Activated CD8-positive, alpha-beta memory T cell treated with anti-CD3 and anti-CD28 coated beads, Interleukin-2, amount 10 ng/mL, durations not matched to agents 7 days and 5 days (primary cell): ENCODE measurements around the gene PHC1. TPM values are rescaled to one million over a fixed set of nuclear protein-coding genes. Genes with fewer than 3 reads are reported as not detected.
"Not testable (repeated sequence)": the region's sequence is repeated elsewhere in the genome, so short reads cannot be mapped to it uniquely, and the experiment has no call there.

ENCODE experiments used
- ATAC-seq: fragments of 150-1000 bp; cut with Tn5 transposase; one replicate; pipeline ENCODE4 v1.10.0; 2021; ENCODE audit warnings: moderate library complexity
- CTCF ChIA-PET: fragments of 350-600 bp; sonication (Branson Sonifier 250); formaldehyde crosslinking; loops from one replicate; lab custom pipeline; 2021; ENCODE audit warnings: antibody characterized with exemption; lab: Charles Lee
- DNase-seq: peaks from one replicate; pipeline ENCODE4 v3.0.0-alpha.2; 2020
- H3K27ac Mint-ChIP-seq: one replicate; pipeline ENCODE4 v1.8.0; 2021; ENCODE audit warnings: mild to moderate bottlenecking, mixed read lengths
- H3K27me3 Mint-ChIP-seq: one replicate; pipeline ENCODE4 v1.8.0; 2021; ENCODE audit warnings: mixed read lengths
- H3K36me3 Mint-ChIP-seq: one replicate; pipeline ENCODE4 v1.8.0; 2021; ENCODE audit warnings: mild to moderate bottlenecking, mixed read lengths
- H3K4me1 Mint-ChIP-seq: one replicate; pipeline ENCODE4 v1.8.0; 2021; ENCODE audit warnings: mixed read lengths
- H3K4me3 Mint-ChIP-seq: one replicate; pipeline ENCODE4 v1.8.0; 2021; ENCODE audit warnings: mild to moderate bottlenecking, moderate library complexity, mixed read lengths
- H3K9me3 Mint-ChIP-seq: one replicate; pipeline ENCODE4 v1.8.0; 2022; ENCODE audit warnings: low read depth, mixed read lengths
- total RNA-seq, 2 experiments: library from RNA; stranded (reverse); gene quantifications; one replicate each; pipeline ENCODE4 v1.2.3, GENCODE V29; 2021

The PHC1 gene
- total RNA-seq: 1 to 10 TPM; 5.1 to 9.2 TPM

GRCh38 chr12:8914033-8914715 is at the start of gene PHC1:
Gene PHC1, plus strand, starts transcription at chr12:8914509. Its CDS starts 3,169 bp downstream, at chr12:8917678.
- CTCF ChIA-PET: interaction anchor here (0.6 to 3.0 kb wide), 6 partner anchors 23 to 371 kb away, joined by 3 to 13 read pairs (median 4); partner anchors contain the start of gene M6PR
- not testable (repeated sequence) for H3K4me1 Mint-ChIP-seq, H3K36me3 Mint-ChIP-seq, H3K9me3 Mint-ChIP-seq
- peak within 1 kb of the TSS; percentile 22 for H3K27ac Mint-ChIP-seq
- ATAC-seq (peak; percentile 81), DNase-seq (peak; percentile 74)
- H3K4me3 Mint-ChIP-seq: peak within 1 kb of the TSS; percentile 76
- H3K27me3 Mint-ChIP-seq: peaks cover 18% of the 10 kb centered on the region

GRCh38 chr12:8866429-8866828 is 47.9 kb upstream of the PHC1 start:
- H3K27me3 Mint-ChIP-seq: peaks cover 15% of the 10 kb centered on the region

DNA sequence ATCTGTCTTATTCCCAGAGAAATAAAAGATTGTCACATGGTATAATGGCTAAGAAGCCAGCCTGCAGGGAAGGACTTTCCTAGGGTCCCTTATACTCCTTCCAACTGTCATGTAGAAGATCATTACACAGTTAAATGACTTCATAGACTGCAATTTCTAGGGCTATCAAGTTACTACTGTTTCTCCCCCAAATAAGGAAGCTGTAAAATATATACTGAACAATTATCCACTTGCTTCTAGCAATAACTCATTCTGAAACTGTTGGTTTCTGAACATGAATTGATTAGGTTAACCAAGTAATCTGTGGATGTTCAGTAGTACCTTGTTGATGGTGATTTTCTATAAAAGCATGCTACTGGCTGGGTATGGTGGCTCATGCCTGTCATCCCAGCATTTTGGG is 47.3 kb upstream of the PHC1 start:
- CTCF ChIA-PET: interaction anchor here (1.4 kb wide), 1 partner anchor 23 kb away, joined by 5 read pairs; no protein-coding TSS in a partner anchor

More at GRCh38 chr12:8866429-8866828, 47.9 kb upstream of the PHC1 start:
- H3K36me3 Mint-ChIP-seq: no peaks in the 10 kb centered on the region
- H3K4me1 Mint-ChIP-seq: peaks cover 9% of the 10 kb centered on the region
- CTCF ChIA-PET: no interaction called here
- ATAC-seq: no peak
- H3K9me3 Mint-ChIP-seq: no peaks in the 10 kb centered on the region
- H3K4me3 Mint-ChIP-seq: no peak overlapping the region
- H3K27ac Mint-ChIP-seq: no peak overlapping the region
- no peak for DNase-seq

DNA sequence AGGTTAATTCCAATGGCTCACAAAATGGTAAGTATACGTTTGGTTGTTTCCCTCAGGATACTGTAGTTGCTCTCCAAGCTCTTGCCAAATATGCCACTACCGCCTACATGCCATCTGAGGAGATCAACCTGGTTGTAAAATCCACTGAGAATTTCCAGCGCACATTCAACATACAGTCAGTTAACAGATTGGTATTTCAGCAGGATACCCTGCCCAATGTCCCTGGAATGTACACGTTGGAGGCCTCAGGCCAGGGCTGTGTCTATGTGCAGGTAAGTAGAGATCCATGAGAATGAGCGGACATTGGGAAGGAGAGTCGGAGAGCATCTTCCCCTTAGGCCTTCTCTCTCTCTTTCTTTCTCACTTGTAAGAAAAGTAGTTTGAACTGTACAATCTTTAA is 46.5 kb upstream of the PHC1 start:
- Mint-ChIP-seq H3K27me3 (peaks cover 11% of the 10 kb centered on the region), H3K27ac (no peak overlapping the region), H3K4me1 (peaks cover 9% of the 10 kb centered on the region), H3K4me3 (no peak overlapping the region), H3K9me3 (no peaks in the 10 kb centered on the region), H3K36me3 (no peaks in the 10 kb centered on the region)
- CTCF ChIA-PET: interaction anchor here (1.4 kb wide), 1 partner anchor 23 kb away, joined by 5 read pairs; no protein-coding TSS in a partner anchor
- DNase-seq: no peak
- no peak for ATAC-seq

More for the DNA sequence above, 47.3 kb upstream of the PHC1 start:
- Mint-ChIP-seq H3K4me3 (no peak overlapping the region), H3K27me3 (peaks cover 15% of the 10 kb centered on the region), H3K4me1 (peaks cover 9% of the 10 kb centered on the region), H3K36me3 (no peaks in the 10 kb centered on the region), H3K9me3 (no peaks in the 10 kb centered on the region), H3K27ac (no peak overlapping the region)
- ATAC-seq (peak; percentile 53), DNase-seq (no peak)

DNA sequence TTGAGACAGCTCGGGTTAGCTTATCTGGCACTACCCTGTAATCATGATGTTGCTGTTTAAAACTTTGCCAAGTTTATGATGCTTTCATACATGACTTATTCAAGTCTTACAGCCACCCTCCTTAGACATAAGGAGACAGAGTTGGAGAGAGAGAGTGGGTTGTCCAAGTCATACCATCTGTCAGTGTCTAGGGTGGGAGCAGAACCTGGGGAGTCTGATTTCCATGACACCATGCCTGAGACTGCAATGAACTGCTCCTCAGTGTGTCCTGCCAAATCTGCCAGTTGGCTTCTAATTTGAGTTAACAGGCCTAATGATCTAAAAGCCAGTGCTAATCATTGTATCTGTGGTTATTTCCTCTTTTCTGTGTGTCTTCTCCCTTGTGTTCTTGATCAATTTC is 43.7 kb upstream of the PHC1 start:
- no peak for DNase-seq
- CTCF ChIA-PET: interaction anchor here (1.7 kb wide), 1 partner anchor 20 kb away, joined by 7 read pairs; no protein-coding TSS in a partner anchor
- no peak for ATAC-seq
- Mint-ChIP-seq H3K9me3 (no peaks in the 10 kb centered on the region), H3K27ac (no peak overlapping the region), H3K27me3 (peaks cover 10% of the 10 kb centered on the region), H3K36me3 (no peaks in the 10 kb centered on the region), H3K4me3 (no peak overlapping the region), H3K4me1 (peaks cover 9% of the 10 kb centered on the region)

DNA sequence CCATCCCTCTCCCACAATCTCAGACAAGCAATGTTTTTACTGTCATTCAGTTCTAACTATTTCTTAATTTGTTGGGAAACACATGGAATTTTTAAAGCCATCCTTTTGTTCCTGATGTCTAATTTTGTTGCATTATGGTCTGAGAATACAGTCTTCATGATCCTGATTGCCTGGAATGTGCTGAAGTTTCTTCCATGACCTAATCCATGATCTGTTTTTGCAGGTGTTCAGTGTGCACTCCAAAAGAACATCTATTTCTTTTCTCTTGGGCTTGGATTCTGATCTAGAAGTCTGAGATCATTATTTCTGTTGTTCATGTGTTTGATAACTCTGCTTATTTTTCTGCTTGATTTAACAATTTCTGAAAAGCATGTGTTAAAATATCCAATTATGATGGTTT is 43.2 kb upstream of the PHC1 start:
- CTCF ChIA-PET: no interaction called here
- no peaks in the 10 kb centered on the region for H3K9me3 Mint-ChIP-seq
- no peak overlapping the region for H3K27ac Mint-ChIP-seq
- H3K27me3 Mint-ChIP-seq: peaks cover 10% of the 10 kb centered on the region
- no peaks in the 10 kb centered on the region for H3K36me3 Mint-ChIP-seq
- no peak for DNase-seq
- H3K4me1 Mint-ChIP-seq: peaks cover 9% of the 10 kb centered on the region
- H3K4me3 Mint-ChIP-seq: no peak overlapping the region
- ATAC-seq: no peak

DNA sequence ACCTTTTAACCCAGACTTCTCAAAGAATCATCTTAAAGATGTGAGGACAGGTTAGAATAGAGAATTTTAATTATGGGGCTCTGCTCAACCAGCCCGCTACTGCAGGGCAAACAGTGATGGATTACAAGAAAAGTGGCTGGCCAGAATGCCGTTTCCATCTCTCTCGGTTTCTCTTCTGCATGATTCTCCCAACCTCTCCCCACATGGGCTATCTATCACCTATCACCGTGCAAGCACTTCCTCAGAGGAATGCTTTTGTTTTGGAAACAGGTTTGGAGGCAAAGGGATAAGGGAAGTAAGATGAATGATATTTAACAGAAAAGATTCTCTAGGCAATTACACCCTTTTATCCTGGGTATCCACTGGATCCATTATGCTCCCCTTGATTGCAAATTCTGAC is 37.4 kb upstream of the PHC1 start:
- H3K27me3 Mint-ChIP-seq: peaks cover 13% of the 10 kb centered on the region
- H3K27ac Mint-ChIP-seq: no peak overlapping the region
- no peaks in the 10 kb centered on the region for H3K9me3 Mint-ChIP-seq
- DNase-seq (no peak), ATAC-seq (no peak)
- H3K36me3 Mint-ChIP-seq: no peaks in the 10 kb centered on the region
- H3K4me1 Mint-ChIP-seq: no peaks in the 10 kb centered on the region
- CTCF ChIA-PET: no interaction called here
- H3K4me3 Mint-ChIP-seq: no peak overlapping the region

GRCh38 chr12:8886502-8887284 is 27.6 kb upstream of the PHC1 start:
- ATAC-seq: no peak
- Mint-ChIP-seq H3K27me3 (peaks cover 14% of the 10 kb centered on the region), H3K36me3 (no peaks in the 10 kb centered on the region), H3K4me3 (no peak overlapping the region), H3K9me3 (no peaks in the 10 kb centered on the region), H3K27ac (no peak overlapping the region), H3K4me1 (peaks cover 5% of the 10 kb centered on the region)
- no peak for DNase-seq
- CTCF ChIA-PET: interaction anchor here (1.5 to 2.0 kb wide), 2 partner anchors 9 to 163 kb away, joined by 5 to 6 read pairs; no protein-coding TSS in a partner anchor

- Mint-ChIP-seq H3K4me3 (no peak overlapping the region), H3K4me1 (peaks cover 5% of the 10 kb centered on the region), H3K9me3 (no peaks in the 10 kb centered on the region), H3K36me3 (no peaks in the 10 kb centered on the region), H3K27ac (no peak overlapping the region), H3K27me3 (peaks cover 14% of the 10 kb centered on the region)
- ATAC-seq (no peak), DNase-seq (no peak)
- CTCF ChIA-PET: interaction anchor here (0.6 to 2.0 kb wide), 2 partner anchors 8 to 343 kb away, joined by 3 to 6 read pairs; no protein-coding TSS in a partner anchor
Measured at GRCh38 chr12:8887285-8887715, 27.0 kb upstream of the PHC1 start.

- H3K27ac Mint-ChIP-seq: no peak overlapping the region
- peak; percentile 55 for ATAC-seq
Measured at GRCh38 chr12:8890313-8891085, 23.8 kb upstream of the PHC1 start.

DNA sequence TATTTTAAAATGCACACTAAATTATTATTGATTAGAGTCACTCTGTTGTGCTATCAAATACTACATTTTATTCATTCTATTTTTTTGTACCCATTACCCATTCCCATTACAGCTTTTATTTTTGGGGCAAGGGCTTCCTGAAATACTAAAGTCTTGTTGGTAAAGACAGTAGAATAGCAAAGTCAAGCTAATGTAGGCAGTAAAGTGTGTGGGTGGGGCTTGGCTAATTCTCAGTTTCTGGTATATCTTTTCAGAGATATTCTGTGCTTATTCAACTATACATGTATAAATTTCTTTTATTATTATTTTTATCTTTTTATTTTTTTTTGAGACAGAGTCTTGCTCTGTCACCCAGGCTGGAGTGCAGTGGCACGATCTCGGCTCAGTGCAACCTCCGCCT is 22.3 kb upstream of the PHC1 start:
- Mint-ChIP-seq H3K4me1 (peaks cover 5% of the 10 kb centered on the region), H3K36me3 (no peaks in the 10 kb centered on the region), H3K4me3 (no peak overlapping the region), H3K9me3 (no peaks in the 10 kb centered on the region), H3K27ac (no peak overlapping the region), H3K27me3 (peaks cover 17% of the 10 kb centered on the region)
- no peak for DNase-seq
- ATAC-seq: no peak
- CTCF ChIA-PET: interaction anchor here (1.9 to 3.6 kb wide), 5 partner anchors 22 to 234 kb away, joined by 5 to 28 read pairs (median 13); partner anchors contain the start of genes M6PR and PHC1

More at GRCh38 chr12:8890313-8891085, 23.8 kb upstream of the PHC1 start:
- Mint-ChIP-seq H3K27me3 (peaks cover 19% of the 10 kb centered on the region), H3K4me3 (peak overlapping the region; percentile 73), H3K9me3 (no peaks in the 10 kb centered on the region), H3K36me3 (no peaks in the 10 kb centered on the region), H3K4me1 (peaks cover 5% of the 10 kb centered on the region)
- DNase-seq: peak; percentile 67
- CTCF ChIA-PET: interaction anchor here (0.6 to 3.6 kb wide), 35 partner anchors 9 to 346 kb away, joined by 3 to 28 read pairs (median 4); partner anchors contain the start of genes M6PR and PHC1

DNA sequence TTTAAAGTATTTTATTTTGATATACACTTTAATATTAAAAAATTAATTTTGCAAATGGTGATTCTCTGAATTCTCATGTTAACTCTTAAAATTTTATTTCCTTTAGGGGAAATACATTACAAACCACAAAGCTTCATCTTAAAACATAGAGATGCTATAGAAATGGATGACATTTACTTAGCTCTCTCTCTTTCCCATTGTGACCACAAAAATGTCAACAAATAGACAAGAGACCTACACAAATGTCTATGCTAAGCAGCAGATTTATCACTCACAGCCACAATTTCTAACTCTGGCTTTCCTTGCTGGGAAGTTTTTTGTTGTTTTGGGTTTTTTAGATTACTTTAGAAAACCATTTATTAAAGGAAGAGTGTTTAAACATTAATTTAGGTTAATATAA is 19.9 kb upstream of the PHC1 start:
- H3K27ac Mint-ChIP-seq: no peak overlapping the region
- CTCF ChIA-PET: interaction anchor here (0.9 to 1.7 kb wide), 3 partner anchors 7 to 237 kb away, joined by 3 to 6 read pairs (median 5); no protein-coding TSS in a partner anchor
- H3K9me3 Mint-ChIP-seq: no peaks in the 10 kb centered on the region
- no peaks in the 10 kb centered on the region for H3K36me3 Mint-ChIP-seq
- H3K27me3 Mint-ChIP-seq: peaks cover 18% of the 10 kb centered on the region
- no peak for ATAC-seq
- peaks cover 5% of the 10 kb centered on the region for H3K4me1 Mint-ChIP-seq
- no peak for DNase-seq
- no peak overlapping the region for H3K4me3 Mint-ChIP-seq
